Raji (cell line): ENCODE measurements around the gene GPR31.
A peak's percentile ranks its signal among the peaks of the same experiment; 100 is the strongest.

Experiments
- POLR2A ChIP-seq: IDR thresholded peaks from 2 replicates; pipeline ENCODE4 v1.6.1; 2011; ENCODE audit warnings: low read depth, low read length, control low read depth; ENCODE audit not compliant: insufficient read depth

Gene GPR31

GRCh38 chr6:167116109-167116837 is 41.5 kb downstream of the GPR31 start:
- TF ChIP-seq POLR2A = no peak

- TF ChIP-seq POLR2A = no peak
These were observed 42.7 kb downstream of the GPR31 start for GRCh38 chr6:167115054-167115453.

- TF ChIP-seq POLR2A = peak; percentile 44; the same call in 1 of the 2 replicates
These were observed 43.6 kb downstream of the GPR31 start for GRCh38 chr6:167113935-167114910.

- no peak for TF ChIP-seq POLR2A
These were observed 44.6 kb downstream of the GPR31 start for GRCh38 chr6:167113047-167113754.

GRCh38 chr6:167112421-167112820 is 45.4 kb downstream of the GPR31 start:
- TF ChIP-seq POLR2A = no peak

GRCh38 chr6:167111597-167111996 is 46.2 kb downstream of the GPR31 start:
- no peak for TF ChIP-seq POLR2A

- no peak for TF ChIP-seq POLR2A
These were observed 48.1 kb downstream of the GPR31 start for GRCh38 chr6:167109651-167110050.

GRCh38 chr6:167108278-167108677 is 49.5 kb downstream of the GPR31 start:
- no peak for TF ChIP-seq POLR2A

GRCh38 chr6:167107787-167108186 is 50.0 kb downstream of the GPR31 start:
- no peak for TF ChIP-seq POLR2A

GRCh38 chr6:167106406-167106805 is 51.4 kb downstream of the GPR31 start:
- TF ChIP-seq POLR2A = no peak
